MCF 10A (cell line): ENCODE results near the gene ZNF280D. TPM values are rescaled to one million over a fixed set of nuclear protein-coding genes. Genes with fewer than 3 reads are reported as not detected.

Experiments used
- BruUV-seq: library from RNA; stranded (reverse); fragments of 400-500 nt; replicated peaks from 2 replicates; lab custom pipeline; 2021; lab: Mats Ljungman, UMichigan
- CTCF ChIA-PET: fragments of 300-600 bp; sonication (Branson Sonifier 250); formaldehyde crosslinking; extraction: SDS; loops from one replicate; lab custom pipeline; 2021; ENCODE audit warnings: antibody characterized with exemption, inconsistent platforms; lab: Yijun Ruan, JAX
- POLR2A ChIA-PET: fragments of 300-600, 350-650 bp; sonication (Branson Sonifier 250); formaldehyde crosslinking; extraction: SDS; loops from one replicate; lab custom pipeline; 2020; ENCODE audit warnings: antibody characterized with exemption, inconsistent platforms; lab: Yijun Ruan, JAX
- DNase-seq: peaks from one replicate; pipeline ENCODE4 v3.0.0-alpha.2; 2018; ENCODE audit not compliant: unreplicated experiment
- H3K27ac Mint-ChIP-seq: one replicate; pipeline ENCODE4 v1.8.0; 2022; ENCODE audit warnings: mild to moderate bottlenecking, low read depth, mixed read lengths; ENCODE audit not compliant: unreplicated experiment
- H3K27me3 Mint-ChIP-seq: one replicate; pipeline ENCODE4 v1.8.0; 2022; ENCODE audit warnings: mixed read lengths; ENCODE audit not compliant: insufficient read depth, unreplicated experiment
- H3K36me3 Mint-ChIP-seq: one replicate; pipeline ENCODE4 v1.8.0; 2022; ENCODE audit warnings: mild to moderate bottlenecking, moderate library complexity, mixed read lengths; ENCODE audit not compliant: insufficient read depth, unreplicated experiment
- H3K4me1 Mint-ChIP-seq: one replicate; pipeline ENCODE4 v1.8.0; 2022; ENCODE audit warnings: mixed read lengths; ENCODE audit not compliant: insufficient read depth, unreplicated experiment
- H3K4me3 Mint-ChIP-seq: one replicate; pipeline ENCODE4 v1.8.0; 2022; ENCODE audit warnings: mild to moderate bottlenecking, moderate library complexity, mixed read lengths; ENCODE audit not compliant: unreplicated experiment
- H3K9me3 Mint-ChIP-seq: one replicate; pipeline ENCODE4 v1.8.0; 2022; ENCODE audit warnings: mixed read lengths; ENCODE audit not compliant: unreplicated experiment
- CTCF ChIP-seq: fragments of 200-600 bp; IDR thresholded peaks from one replicate; pipeline ENCODE4 v1.8.0; 2022; ENCODE audit warnings: antibody characterized with exemption, mild to moderate bottlenecking; ENCODE audit not compliant: unreplicated experiment
- intact Hi-C: fragments of 100-400 bp; cut with micrococcal nuclease; formaldehyde crosslinking; loops from 2 replicates; pipeline ENCODE4 v1.14.1; 2022
- total RNA-seq: library from RNA; stranded (reverse); gene quantifications from 2 replicates; pipeline ENCODE4 v1.2.3, GENCODE V29; 2022

ZNF280D gene
- total RNA-seq, 1 experiment from 2014 or later, result 30.8 TPM

DNA sequence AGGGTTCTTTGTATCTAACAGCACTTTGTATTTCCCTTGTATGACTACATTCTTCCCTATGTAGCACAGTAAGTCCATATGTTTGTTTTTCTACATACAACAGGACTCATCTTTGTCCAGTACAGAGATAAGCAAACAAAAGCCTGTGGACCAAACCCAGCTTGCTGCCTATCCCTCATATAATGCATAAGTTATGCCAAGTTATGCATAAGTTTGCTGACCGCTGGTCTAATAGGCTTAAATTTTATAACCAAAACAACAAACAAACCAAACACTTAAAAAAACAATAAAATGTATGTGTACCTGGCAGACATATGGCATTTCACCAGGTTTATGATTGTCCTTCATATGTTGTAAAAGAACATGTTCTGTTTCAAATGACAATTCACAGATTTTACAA lies 56.0 kb downstream of the ZNF280D start:
- ChIA-PET POLR2A (no interaction called here), CTCF (interaction anchor here (0.7 kb wide), 1 partner anchor 850 kb away, joined by 4 read pairs; no protein-coding TSS in a partner anchor)
- H3K27me3 Mint-ChIP-seq, result no peaks in the 10 kb centered on the region
- H3K36me3 Mint-ChIP-seq, result peaks cover 48% of the 10 kb centered on the region
- no peaks in the 10 kb centered on the region for H3K9me3 Mint-ChIP-seq
- no peak overlapping the region for H3K27ac Mint-ChIP-seq
- no TSS peak for BruUV-seq
- no peak for DNase-seq
- no peak for TF ChIP-seq CTCF
- H3K4me1 Mint-ChIP-seq, result no peaks in the 10 kb centered on the region
- intact Hi-C loops, result no loop called here
- H3K4me3 Mint-ChIP-seq, result no peak overlapping the region

DNA sequence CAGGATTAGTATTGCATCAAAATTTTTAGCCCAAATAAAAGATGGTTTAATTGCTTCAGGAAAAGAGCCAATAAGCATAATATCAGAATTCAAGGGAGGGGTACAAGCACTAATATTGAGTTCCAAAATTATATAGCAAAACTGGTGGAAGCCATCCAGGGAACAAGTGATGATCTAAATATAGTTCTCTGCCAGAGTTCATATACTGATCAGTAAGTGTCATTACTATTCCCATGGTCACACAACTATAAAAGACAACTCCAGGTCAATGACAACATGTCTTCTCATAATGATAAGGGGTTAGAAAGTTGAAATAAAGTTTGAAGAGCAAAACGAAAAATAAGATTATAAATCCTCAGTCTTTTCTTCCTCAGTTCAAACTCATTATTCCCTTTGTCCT lies 57.4 kb downstream of the ZNF280D start:
- Mint-ChIP-seq H3K4me3 (no peak overlapping the region), H3K27ac (no peak overlapping the region), H3K36me3 (peaks cover 50% of the 10 kb centered on the region), H3K4me1 (no peaks in the 10 kb centered on the region), H3K27me3 (no peaks in the 10 kb centered on the region), H3K9me3 (no peaks in the 10 kb centered on the region)
- BruUV-seq, result no TSS peak
- intact Hi-C loops, result no loop called here
- POLR2A ChIA-PET, result no interaction called here
- DNase-seq, result no peak
- CTCF ChIA-PET, result interaction anchor here (0.9 kb wide), 1 partner anchor 26 kb away, joined by 3 read pairs; no protein-coding TSS in a partner anchor
- TF ChIP-seq CTCF, result no peak

- BruUV-seq, result no TSS peak
- H3K4me3 Mint-ChIP-seq, result no peak overlapping the region
- DNase-seq, result no peak
- ChIA-PET POLR2A (interaction anchor here (1.3 kb wide), 1 partner anchor 15 kb away, joined by 5 read pairs; no protein-coding TSS in a partner anchor), CTCF (interaction anchor here (0.6 kb wide), 1 partner anchor 1507 kb away, joined by 3 read pairs; no protein-coding TSS in a partner anchor)
- H3K4me1 Mint-ChIP-seq, result no peaks in the 10 kb centered on the region
- peaks cover 45% of the 10 kb centered on the region for H3K36me3 Mint-ChIP-seq
- no peak for TF ChIP-seq CTCF
- no peaks in the 10 kb centered on the region for H3K27me3 Mint-ChIP-seq
- no peak overlapping the region for H3K27ac Mint-ChIP-seq
- H3K9me3 Mint-ChIP-seq, result no peaks in the 10 kb centered on the region
- intact Hi-C loops, result no loop called here
Measured at GRCh38 chr15:56674857-56675256, 58.5 kb downstream of the ZNF280D start.

GRCh38 chr15:56672721-56673120 lies 60.6 kb downstream of the ZNF280D start:
- H3K9me3 Mint-ChIP-seq, result no peaks in the 10 kb centered on the region
- no peak overlapping the region for H3K4me3 Mint-ChIP-seq
- H3K36me3 Mint-ChIP-seq, result peaks cover 38% of the 10 kb centered on the region
- POLR2A ChIA-PET, result interaction anchor here (0.9 to 1.1 kb wide), 2 partner anchors 9 to 10 kb away, joined by 3 to 5 read pairs; no protein-coding TSS in a partner anchor
- TF ChIP-seq CTCF, result no peak
- intact Hi-C loops, result no loop called here
- DNase-seq, result no peak
- BruUV-seq, result no TSS peak
- H3K27ac Mint-ChIP-seq, result no peak overlapping the region
- no peaks in the 10 kb centered on the region for H3K27me3 Mint-ChIP-seq
- no peaks in the 10 kb centered on the region for H3K4me1 Mint-ChIP-seq
- CTCF ChIA-PET, result no interaction called here
